RWPE2 (cell line): ENCODE measurements around the gene PLA1A.

Source experiments
- ATAC-seq: fragments of 200-7000 bp; cut with Tn5 transposase; 3 replicates; pipeline ENCODE4 v1.9.1; 2021; ENCODE audit warnings: low read depth
- DNase-seq: peaks from one replicate; pipeline ENCODE4 v3.0.0-alpha.2; 2020; ENCODE audit warnings: low spot score
- H3K27ac ChIP-seq: fragments of 450-650 bp; 2 replicates; pipeline ENCODE4 v1.5.1; 2017; ENCODE audit warnings: mild to moderate bottlenecking; ENCODE audit not compliant: poor library complexity, severe bottlenecking
- H3K27me3 ChIP-seq: fragments of 250-450 bp; sonication (Bioruptor Pico); 2 replicates; pipeline ENCODE4 v1.5.1; 2021; ENCODE audit warnings: mild to moderate bottlenecking, moderate library complexity; ENCODE audit not compliant: insufficient read depth, poor library complexity, severe bottlenecking
- H3K36me3 ChIP-seq: fragments of 250-450 bp; sonication (Bioruptor Pico); 2 replicates; pipeline ENCODE4 v1.5.1; 2020; ENCODE audit warnings: low read depth, mild to moderate bottlenecking, moderate library complexity
- H3K4me1 ChIP-seq: fragments of 250-450 bp; sonication (Bioruptor Pico); 2 replicates; pipeline ENCODE4 v1.5.1; 2021; ENCODE audit warnings: mild to moderate bottlenecking, moderate library complexity; ENCODE audit not compliant: insufficient read depth, poor library complexity, severe bottlenecking
- H3K4me3 ChIP-seq: fragments of 250-450 bp; sonication (Bioruptor Pico); 2 replicates; pipeline ENCODE4 v1.5.1; 2021; ENCODE audit warnings: mild to moderate bottlenecking, moderate library complexity; ENCODE audit not compliant: severe bottlenecking
- H3K9me3 ChIP-seq: fragments of 250-450 bp; sonication (Bioruptor Pico); 2 replicates; pipeline ENCODE4 v1.5.1; 2021; ENCODE audit warnings: mild to moderate bottlenecking, moderate library complexity; ENCODE audit not compliant: severe bottlenecking
- TF ChIP-seq, protein P1 (sequence below): fragments of 450-650 bp; IDR thresholded peaks from one replicate; pipeline ENCODE4 v1.5.1; 2017; ENCODE audit warnings: mild to moderate bottlenecking, moderate library complexity; ENCODE audit not compliant: poor library complexity, severe bottlenecking

Gene PLA1A

DNA sequence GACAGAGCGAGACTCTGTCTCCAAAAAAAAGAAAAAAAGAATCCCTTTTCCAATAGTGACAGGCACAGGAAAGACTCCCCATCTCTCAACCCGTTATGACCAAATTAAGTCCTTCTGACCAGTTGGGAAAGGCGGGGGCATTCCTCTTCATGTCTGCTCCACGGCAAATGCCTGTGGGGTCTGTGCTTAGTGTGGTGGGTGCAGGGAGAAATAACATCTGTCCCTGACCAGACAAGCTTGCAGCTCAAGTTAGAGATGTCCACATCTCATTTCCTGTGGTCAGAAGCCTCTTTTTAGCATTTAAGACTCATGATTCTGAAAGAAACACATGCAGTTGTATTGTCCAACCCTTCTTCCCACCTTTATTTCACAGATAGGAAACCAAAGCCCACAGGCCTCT, 16.2 kb downstream of the PLA1A start:
- H3K9me3 ChIP-seq, result no peaks in the 10 kb centered on the region
- ATAC-seq, result no peak
- no peak overlapping the region for H3K27ac ChIP-seq
- H3K4me1 ChIP-seq, result no peaks in the 10 kb centered on the region
- H3K27me3 ChIP-seq, result no peaks in the 10 kb centered on the region
- no peaks in the 10 kb centered on the region for H3K36me3 ChIP-seq
- no peak overlapping the region for H3K4me3 ChIP-seq
- no peak for DNase-seq
- TF ChIP-seq, protein P1, sequence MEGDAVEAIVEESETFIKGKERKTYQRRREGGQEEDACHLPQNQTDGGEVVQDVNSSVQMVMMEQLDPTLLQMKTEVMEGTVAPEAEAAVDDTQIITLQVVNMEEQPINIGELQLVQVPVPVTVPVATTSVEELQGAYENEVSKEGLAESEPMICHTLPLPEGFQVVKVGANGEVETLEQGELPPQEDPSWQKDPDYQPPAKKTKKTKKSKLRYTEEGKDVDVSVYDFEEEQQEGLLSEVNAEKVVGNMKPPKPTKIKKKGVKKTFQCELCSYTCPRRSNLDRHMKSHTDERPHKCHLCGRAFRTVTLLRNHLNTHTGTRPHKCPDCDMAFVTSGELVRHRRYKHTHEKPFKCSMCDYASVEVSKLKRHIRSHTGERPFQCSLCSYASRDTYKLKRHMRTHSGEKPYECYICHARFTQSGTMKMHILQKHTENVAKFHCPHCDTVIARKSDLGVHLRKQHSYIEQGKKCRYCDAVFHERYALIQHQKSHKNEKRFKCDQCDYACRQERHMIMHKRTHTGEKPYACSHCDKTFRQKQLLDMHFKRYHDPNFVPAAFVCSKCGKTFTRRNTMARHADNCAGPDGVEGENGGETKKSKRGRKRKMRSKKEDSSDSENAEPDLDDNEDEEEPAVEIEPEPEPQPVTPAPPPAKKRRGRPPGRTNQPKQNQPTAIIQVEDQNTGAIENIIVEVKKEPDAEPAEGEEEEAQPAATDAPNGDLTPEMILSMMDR, result no peak

DNA sequence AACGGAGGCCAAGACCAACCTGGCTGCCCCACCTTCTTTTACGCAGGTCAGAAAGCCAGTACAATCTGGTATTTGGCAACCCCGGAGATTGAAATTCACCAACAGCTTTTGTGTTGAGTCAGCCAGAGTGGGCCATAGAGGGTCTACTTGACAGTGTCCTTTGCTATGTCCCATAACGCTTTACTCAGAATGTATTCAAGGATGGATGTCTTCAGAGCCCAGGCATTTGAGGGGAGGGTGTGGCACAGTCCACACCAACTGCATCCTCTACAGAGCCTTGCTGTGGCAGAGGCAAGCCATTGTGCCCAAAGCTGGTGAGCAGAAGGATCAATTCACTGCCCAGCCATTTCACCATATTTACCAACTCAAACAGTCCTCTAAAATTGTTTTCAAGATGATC, 18.4 kb downstream of the PLA1A start:
- no peak overlapping the region for H3K4me3 ChIP-seq
- ATAC-seq, result no peak
- H3K27me3 ChIP-seq, result no peaks in the 10 kb centered on the region
- H3K36me3 ChIP-seq, result no peaks in the 10 kb centered on the region
- H3K9me3 ChIP-seq, result no peaks in the 10 kb centered on the region
- TF ChIP-seq, protein P1, result no peak
- H3K4me1 ChIP-seq, result peaks cover 4% of the 10 kb centered on the region
- DNase-seq, result no peak
- no peak overlapping the region for H3K27ac ChIP-seq

DNA sequence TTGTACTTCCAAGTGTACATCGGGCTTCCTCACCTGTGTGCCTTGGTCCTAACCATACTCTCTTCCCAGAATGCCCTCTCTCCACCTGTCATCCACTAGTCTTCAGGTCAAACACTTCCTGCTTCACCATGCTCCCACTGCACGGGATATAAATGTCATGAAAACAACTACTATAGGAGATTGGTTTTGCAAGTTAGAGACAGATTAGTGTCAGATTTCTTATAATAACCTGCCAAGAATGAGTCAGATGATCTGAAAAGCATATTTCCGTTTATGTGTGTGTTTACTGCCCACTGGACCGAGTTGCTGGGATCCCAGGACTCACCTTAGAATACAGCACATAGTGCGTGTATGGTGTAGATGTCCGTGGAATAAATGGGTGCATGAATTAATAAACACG, 21.4 kb downstream of the PLA1A start:
- ATAC-seq, result peak; percentile 61

DNA sequence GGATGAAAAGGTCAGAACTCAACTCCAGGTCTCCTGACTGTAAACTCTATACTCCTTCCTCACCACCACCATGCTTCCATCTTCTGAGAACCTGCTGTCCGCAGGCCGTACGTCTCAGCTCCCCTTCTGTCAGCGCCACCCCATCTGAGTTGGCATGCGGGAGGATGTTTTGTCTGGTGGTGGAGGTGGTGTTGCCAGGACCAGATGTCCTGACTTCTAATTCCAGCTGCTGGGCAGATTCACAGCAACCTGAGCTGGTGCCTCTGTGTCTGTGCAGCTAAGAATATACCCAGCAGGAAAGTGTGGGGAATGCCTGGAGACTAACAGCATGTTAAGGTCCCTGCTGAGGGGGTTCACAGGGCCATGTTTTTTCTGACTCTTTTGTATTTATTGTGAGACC, 23.2 kb downstream of the PLA1A start:
- Histone ChIP-seq H3K36me3 (no peaks in the 10 kb centered on the region), H3K9me3 (no peaks in the 10 kb centered on the region), H3K4me3 (no peak overlapping the region), H3K27me3 (no peaks in the 10 kb centered on the region), H3K4me1 (peaks cover 4% of the 10 kb centered on the region), H3K27ac (no peak overlapping the region)
- ATAC-seq (no peak), DNase-seq (no peak)
- TF ChIP-seq, protein P1, result no peak

More for the DNA sequence above, 21.4 kb downstream of the PLA1A start:
- DNase-seq, result no peak
- Histone ChIP-seq H3K36me3 (no peaks in the 10 kb centered on the region), H3K4me1 (peaks cover 4% of the 10 kb centered on the region), H3K4me3 (no peak overlapping the region), H3K27ac (no peak overlapping the region), H3K27me3 (no peaks in the 10 kb centered on the region), H3K9me3 (no peaks in the 10 kb centered on the region)
- TF ChIP-seq, protein P1, result no peak

DNA sequence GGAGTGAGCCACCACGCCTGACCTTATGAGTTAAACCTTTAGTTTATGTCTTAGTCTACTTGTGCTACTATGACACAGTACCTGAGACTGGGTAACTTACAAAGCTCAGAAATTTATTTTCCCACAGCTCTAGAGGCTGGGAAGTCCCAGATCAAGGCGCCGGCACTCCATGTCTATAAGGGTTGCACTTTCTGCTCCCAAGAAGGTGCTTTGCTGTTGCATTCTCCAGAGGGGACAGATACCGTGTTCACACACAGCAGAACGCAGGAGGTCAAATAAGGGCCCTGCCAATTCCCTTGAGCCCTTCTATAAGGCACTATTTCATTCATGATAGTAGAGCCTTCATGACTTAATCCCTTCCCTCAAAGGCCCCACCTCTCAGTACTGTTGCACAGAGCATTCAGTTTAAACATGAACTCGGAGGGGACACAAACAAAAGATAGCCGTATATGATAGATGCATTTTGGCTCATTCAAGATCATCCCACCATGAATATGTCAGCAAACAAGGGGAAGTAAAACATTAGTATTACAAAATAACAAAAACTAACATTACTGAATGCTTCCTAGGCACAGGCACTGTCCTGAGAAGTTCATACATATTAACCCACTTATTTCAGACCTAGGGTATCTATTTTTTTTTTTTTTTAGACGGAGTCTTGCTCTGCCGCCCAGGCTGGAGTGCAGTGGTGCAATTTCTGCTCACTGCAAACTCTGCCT, 26.5 kb downstream of the PLA1A start:
- TF ChIP-seq, protein P1, result no peak
- Histone ChIP-seq H3K27me3 (no peaks in the 10 kb centered on the region), H3K27ac (no peak overlapping the region), H3K4me3 (no peak overlapping the region), H3K36me3 (no peaks in the 10 kb centered on the region), H3K9me3 (no peaks in the 10 kb centered on the region), H3K4me1 (peaks cover 1% of the 10 kb centered on the region)
- DNase-seq, result no peak
- no peak for ATAC-seq
